Stomach smooth muscle (tissue), 2 donors: ENCODE results near the gene DACH1.

Experiments
- H3K27ac ChIP-seq: one replicate; pipeline ENCODE4 v1.7.0; 2013; ENCODE audit warnings: mild to moderate bottlenecking, low read length, inconsistent platforms
- H3K27me3 ChIP-seq, 2 donors: one replicate each; pipeline ENCODE4 v1.7.0; 2013; ENCODE audit warnings: low read length in 2 of 2; ENCODE audit not compliant: insufficient read depth in 2 of 2, control insufficient read depth in 1 of 2
- H3K36me3 ChIP-seq, 2 donors: one replicate each; pipeline ENCODE4 v1.7.0; 2013; ENCODE audit warnings: low read length in 2 of 2; ENCODE audit not compliant: control insufficient read depth in 2 of 2, insufficient read depth in 2 of 2
- H3K4me1 ChIP-seq: one replicate; pipeline ENCODE4 v1.7.0; 2013; ENCODE audit warnings: low read length; ENCODE audit not compliant: control insufficient read depth, insufficient read depth
- H3K4me3 ChIP-seq, 2 donors: one replicate each; pipeline ENCODE4 v1.7.0; 2013; ENCODE audit warnings: low read length in 2 of 2
- H3K9ac ChIP-seq, 2 donors: one replicate each; pipeline ENCODE4 v1.7.0; 2013; ENCODE audit warnings: low read length in 2 of 2, mild to moderate bottlenecking in 1 of 2
- H3K9me3 ChIP-seq, 2 donors: one replicate each; pipeline ENCODE4 v1.7.0; 2013; ENCODE audit warnings: low read length in 2 of 2; ENCODE audit not compliant: control insufficient read depth in 2 of 2
- donor health status: healthy.
- donor health status: Pancreatic carcinoma.

The DACH1 gene

GRCh38 chr13:71609271-71609670 lies 257.7 kb downstream of the DACH1 start:
- Histone ChIP-seq H3K4me3 (no peak overlapping the region), H3K4me1 (no peaks in the 10 kb centered on the region), H3K9ac (no peak overlapping the region), H3K27ac (no peak overlapping the region), H3K36me3 (no peaks in the 10 kb centered on the region), H3K27me3 (no peaks in the 10 kb centered on the region), H3K9me3 (no peaks in the 10 kb centered on the region)

- Histone ChIP-seq H3K4me1 (no peaks in the 10 kb centered on the region), H3K9me3 (no peaks in the 10 kb centered on the region), H3K4me3 (no peak overlapping the region), H3K27me3 (no peaks in the 10 kb centered on the region), H3K27ac (no peak overlapping the region), H3K9ac (no peak overlapping the region), H3K36me3 (no peaks in the 10 kb centered on the region)
Measured at GRCh38 chr13:71607575-71607974, 259.4 kb downstream of the DACH1 start.

- no peak overlapping the region for H3K4me3 ChIP-seq
- no peak overlapping the region for H3K9ac ChIP-seq
- H3K36me3 ChIP-seq = no peaks in the 10 kb centered on the region
- no peak overlapping the region for H3K27ac ChIP-seq
- H3K27me3 ChIP-seq = no peaks in the 10 kb centered on the region
- H3K9me3 ChIP-seq = no peaks in the 10 kb centered on the region
- H3K4me1 ChIP-seq = no peaks in the 10 kb centered on the region
Measured at GRCh38 chr13:71606818-71607217, 260.2 kb downstream of the DACH1 start.

- no peak overlapping the region for H3K4me3 ChIP-seq
- no peak overlapping the region for H3K27ac ChIP-seq
- no peaks in the 10 kb centered on the region for H3K27me3 ChIP-seq
- H3K4me1 ChIP-seq = no peaks in the 10 kb centered on the region
- no peaks in the 10 kb centered on the region for H3K9me3 ChIP-seq
- no peak overlapping the region for H3K9ac ChIP-seq
- H3K36me3 ChIP-seq = no peaks in the 10 kb centered on the region
Measured at GRCh38 chr13:71605744-71606143, 261.3 kb downstream of the DACH1 start.

- no peaks in the 10 kb centered on the region for H3K27me3 ChIP-seq
- no peak overlapping the region for H3K4me3 ChIP-seq
- H3K4me1 ChIP-seq = no peaks in the 10 kb centered on the region
- no peaks in the 10 kb centered on the region for H3K36me3 ChIP-seq
- H3K27ac ChIP-seq = no peak overlapping the region
- H3K9me3 ChIP-seq = no peaks in the 10 kb centered on the region
- no peak overlapping the region for H3K9ac ChIP-seq
Measured at GRCh38 chr13:71603255-71603654, 263.7 kb downstream of the DACH1 start.

GRCh38 chr13:71602344-71602743 lies 264.7 kb downstream of the DACH1 start:
- no peak overlapping the region for H3K27ac ChIP-seq
- no peaks in the 10 kb centered on the region for H3K27me3 ChIP-seq
- no peak overlapping the region for H3K9ac ChIP-seq
- no peaks in the 10 kb centered on the region for H3K4me1 ChIP-seq
- no peaks in the 10 kb centered on the region for H3K9me3 ChIP-seq
- no peak overlapping the region for H3K4me3 ChIP-seq
- no peaks in the 10 kb centered on the region for H3K36me3 ChIP-seq

GRCh38 chr13:71597150-71597549 lies 269.9 kb downstream of the DACH1 start:
- H3K4me3 ChIP-seq = no peak overlapping the region
- H3K27me3 ChIP-seq = no peaks in the 10 kb centered on the region
- no peaks in the 10 kb centered on the region for H3K9me3 ChIP-seq
- H3K27ac ChIP-seq = no peak overlapping the region
- no peak overlapping the region for H3K9ac ChIP-seq
- H3K36me3 ChIP-seq = no peaks in the 10 kb centered on the region
- H3K4me1 ChIP-seq = no peaks in the 10 kb centered on the region

- Histone ChIP-seq H3K36me3 (no peaks in the 10 kb centered on the region), H3K27ac (no peak overlapping the region), H3K4me3 (no peak overlapping the region), H3K4me1 (no peaks in the 10 kb centered on the region), H3K9me3 (no peaks in the 10 kb centered on the region), H3K9ac (no peak overlapping the region), H3K27me3 (no peaks in the 10 kb centered on the region)
Measured at GRCh38 chr13:71596116-71596515, 270.9 kb downstream of the DACH1 start.

- Histone ChIP-seq H3K4me3 (no peak overlapping the region), H3K36me3 (no peaks in the 10 kb centered on the region), H3K27ac (no peak overlapping the region), H3K9me3 (no peaks in the 10 kb centered on the region), H3K27me3 (no peaks in the 10 kb centered on the region), H3K9ac (no peak overlapping the region), H3K4me1 (no peaks in the 10 kb centered on the region)
Measured at GRCh38 chr13:71593566-71593965, 273.4 kb downstream of the DACH1 start.

GRCh38 chr13:71591374-71591773 lies 275.6 kb downstream of the DACH1 start:
- no peaks in the 10 kb centered on the region for H3K4me1 ChIP-seq
- H3K27ac ChIP-seq = no peak overlapping the region
- no peak overlapping the region for H3K4me3 ChIP-seq
- H3K36me3 ChIP-seq = no peaks in the 10 kb centered on the region
- H3K9me3 ChIP-seq = no peaks in the 10 kb centered on the region
- H3K27me3 ChIP-seq = no peaks in the 10 kb centered on the region
- no peak overlapping the region for H3K9ac ChIP-seq

GRCh38 chr13:71590654-71591148 lies 276.3 kb downstream of the DACH1 start:
- Histone ChIP-seq H3K9ac (no peak overlapping the region), H3K4me1 (no peaks in the 10 kb centered on the region), H3K9me3 (no peaks in the 10 kb centered on the region), H3K27ac (no peak overlapping the region), H3K36me3 (no peaks in the 10 kb centered on the region), H3K27me3 (no peaks in the 10 kb centered on the region), H3K4me3 (no peak overlapping the region)
